ENCODE data around the gene SYN1.

The SYN1 gene

DNA sequence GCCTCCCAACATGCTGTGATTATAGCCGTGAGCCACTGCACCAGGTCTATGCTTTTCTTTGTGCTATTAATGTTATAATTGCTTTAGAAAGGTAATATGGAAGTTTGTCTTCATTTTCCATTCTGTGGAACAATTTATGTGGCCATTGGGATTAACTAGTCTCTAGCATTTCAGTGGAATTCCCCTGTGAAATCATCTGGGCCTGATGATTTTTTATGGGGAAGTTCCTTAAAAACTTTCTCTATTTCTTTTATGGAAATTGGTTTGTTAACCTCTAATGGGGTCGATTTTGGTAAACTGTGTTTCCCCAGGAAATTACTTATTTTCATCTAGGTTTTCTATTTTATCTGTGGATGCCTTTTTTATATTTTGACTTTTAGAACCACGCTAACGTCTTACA lies 26.1 kb downstream of the SYN1 start:
- no peak for DNase-seq

DNA sequence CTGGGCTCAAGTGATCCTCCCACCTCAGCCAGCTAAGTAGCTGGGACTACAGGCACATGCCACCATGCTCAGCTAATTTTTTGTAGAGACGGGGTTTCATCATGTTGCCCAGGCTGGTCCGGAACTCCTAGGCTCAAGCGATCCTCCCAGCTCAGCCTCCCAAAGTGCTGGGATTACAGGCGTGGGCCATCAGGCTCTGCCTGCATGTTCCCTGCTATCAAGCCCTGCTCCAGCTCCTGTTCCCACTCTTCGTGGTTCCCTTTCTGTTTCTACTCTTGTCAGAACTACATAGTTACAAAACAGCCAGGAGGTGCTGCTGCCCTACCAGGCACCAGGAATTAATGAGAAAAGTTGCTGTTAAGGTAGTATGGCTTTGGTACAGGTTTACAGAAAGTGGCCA lies 28.7 kb downstream of the SYN1 start:
- no peak for DNase-seq

DNA sequence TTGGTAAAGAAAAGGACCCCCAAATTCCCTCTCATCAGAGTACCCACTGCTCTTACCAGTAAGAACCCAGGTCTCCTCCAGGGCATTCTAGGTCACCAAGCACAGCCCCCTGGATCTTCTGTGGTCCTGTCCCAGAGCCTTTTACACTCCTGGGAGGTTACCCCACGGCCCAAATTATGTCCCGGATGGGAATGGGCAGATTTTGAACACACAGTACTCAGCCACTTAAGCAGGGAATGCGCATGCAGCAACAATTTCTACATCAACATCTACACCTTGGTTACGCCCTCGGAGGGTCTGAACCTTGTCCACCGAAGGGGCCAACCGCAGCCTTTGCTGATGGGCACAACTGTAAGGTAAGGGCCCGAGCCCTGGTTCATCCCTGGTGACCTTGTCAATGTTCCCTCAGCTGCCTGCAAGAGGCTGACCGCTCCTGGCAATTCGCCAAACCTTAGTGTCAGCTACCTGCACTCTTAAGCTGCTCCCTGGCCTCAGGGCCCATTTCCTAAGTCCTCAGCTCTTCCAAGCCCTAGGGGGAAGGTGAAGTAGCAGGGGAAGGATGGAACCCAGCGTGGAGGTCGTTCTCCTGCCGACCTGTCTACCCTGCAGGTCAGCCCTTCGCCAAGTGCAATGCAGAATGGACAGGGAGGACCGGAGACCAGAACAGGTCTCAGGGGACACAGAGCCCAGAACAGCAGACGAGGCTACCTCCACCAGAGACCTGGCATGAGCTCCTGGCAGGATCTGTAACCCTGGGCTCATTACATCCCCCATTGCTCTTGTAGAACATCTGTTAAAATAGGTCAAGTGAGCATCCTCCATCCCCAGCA lies 31.5 kb downstream of the SYN1 start:
- no peak for DNase-seq

DNA sequence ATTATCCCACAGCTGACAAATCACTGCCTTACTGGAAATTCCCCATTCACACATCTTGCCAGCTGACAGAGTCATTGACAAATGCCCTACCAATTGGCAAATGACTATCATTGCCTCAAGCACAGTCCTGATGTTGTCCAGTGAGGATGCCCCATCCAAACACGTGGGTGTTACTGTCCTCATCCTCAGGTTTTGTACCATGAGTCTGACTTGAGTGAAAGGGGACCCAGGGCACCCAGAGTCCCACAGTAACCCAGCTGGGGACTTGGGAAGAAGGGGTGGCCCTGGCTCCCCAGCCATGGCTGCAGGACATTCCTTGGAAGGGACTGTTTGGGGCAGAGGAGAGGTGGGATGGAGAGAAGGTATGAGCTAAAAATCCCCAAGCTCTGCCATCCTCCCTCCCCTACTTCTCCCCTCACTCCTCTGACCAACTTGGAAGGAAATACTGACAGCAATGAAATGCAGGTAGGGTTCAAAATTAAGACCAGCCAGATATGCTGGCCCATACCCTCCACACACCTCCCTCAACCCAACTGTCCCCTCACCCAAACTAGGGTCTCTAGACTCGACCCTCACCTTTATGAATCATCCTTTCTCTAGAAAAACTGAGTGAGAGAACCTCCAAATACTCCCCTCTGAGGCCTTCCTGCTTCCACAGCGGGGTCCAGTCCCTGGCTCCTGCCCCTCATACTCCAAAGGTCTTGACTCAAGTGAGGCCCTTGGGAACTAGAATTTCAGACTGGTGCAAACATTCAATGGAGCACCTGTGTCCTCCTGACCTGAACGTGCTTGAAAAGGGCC lies 32.4 kb downstream of the SYN1 start:
- no peak for DNase-seq

DNA sequence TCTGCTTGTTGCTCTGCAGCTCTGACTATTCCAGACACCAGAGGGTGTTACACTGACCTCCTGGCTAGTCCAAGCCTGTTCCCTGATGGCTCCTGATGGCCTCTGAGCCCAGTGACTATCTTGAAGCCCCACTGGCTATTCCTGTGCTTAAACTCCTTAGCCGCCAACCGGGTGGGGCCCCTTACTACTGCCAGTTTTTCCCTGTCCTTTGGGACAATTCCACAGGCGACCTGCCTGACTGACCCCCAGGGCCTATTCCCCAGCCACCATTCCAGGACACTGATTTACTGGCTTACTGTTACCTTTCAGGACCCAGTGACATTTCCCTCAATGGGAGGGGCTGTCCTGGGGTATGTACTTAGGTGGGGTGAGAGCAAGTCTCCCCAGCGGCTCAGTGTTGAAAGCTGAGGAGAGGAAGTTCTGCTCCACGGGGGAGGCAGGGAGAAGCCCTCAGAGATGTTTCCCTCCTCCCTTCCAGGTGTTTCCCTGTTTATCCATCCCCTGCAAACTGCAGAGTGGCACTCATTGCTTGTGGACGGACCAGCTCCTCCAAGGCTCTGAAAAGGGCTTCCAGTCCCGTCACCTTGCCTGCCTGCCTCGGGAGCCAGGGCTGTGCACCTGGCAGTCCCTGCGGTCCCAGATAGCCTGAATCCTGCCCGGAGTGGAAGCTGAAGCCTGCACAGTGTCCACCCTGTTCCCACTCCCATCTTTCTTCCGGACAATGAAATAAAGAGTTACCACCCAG lies 33.4 kb downstream of the SYN1 start:
- DNase-seq: no peak

DNA sequence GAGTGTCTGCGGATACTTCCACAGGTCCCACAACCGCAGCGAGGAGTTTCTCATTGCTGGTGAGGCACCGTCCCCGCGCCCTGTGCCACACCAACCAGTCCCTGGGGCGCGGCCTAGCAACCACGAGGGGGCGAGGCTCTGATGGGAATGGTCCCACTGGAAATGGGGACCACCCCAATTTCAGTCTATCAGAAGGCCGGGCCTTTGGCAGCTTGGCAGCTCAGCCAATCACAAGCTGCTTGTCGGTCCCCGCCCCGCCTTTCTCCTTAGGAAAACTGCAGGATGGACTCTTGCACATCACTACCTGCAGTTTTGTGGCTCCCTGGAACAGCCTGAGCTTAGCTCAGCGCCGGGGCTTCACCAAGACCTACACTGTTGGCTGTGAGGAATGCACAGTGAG lies 34.4 kb downstream of the SYN1 start:
- no peak for DNase-seq

DNA sequence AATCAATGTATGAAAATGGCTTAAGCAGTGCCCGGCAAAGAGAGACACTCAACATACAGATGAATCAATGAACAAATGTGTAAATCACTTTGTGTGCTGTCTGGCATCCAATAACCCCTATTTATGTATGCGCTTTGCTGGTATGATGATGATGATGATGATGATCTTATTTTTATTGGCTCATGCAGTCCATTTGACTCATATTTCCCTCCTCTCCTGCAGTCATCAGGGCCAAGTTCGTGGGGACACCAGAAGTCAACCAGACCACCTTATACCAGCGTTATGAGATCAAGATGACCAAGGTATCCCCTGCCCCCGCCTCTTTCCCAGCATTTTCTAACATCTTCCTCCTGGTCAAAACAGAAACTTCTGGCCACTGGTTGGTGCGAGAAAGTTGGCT lies 34.9 kb downstream of the SYN1 start:
- DNase-seq: no peak

DNA sequence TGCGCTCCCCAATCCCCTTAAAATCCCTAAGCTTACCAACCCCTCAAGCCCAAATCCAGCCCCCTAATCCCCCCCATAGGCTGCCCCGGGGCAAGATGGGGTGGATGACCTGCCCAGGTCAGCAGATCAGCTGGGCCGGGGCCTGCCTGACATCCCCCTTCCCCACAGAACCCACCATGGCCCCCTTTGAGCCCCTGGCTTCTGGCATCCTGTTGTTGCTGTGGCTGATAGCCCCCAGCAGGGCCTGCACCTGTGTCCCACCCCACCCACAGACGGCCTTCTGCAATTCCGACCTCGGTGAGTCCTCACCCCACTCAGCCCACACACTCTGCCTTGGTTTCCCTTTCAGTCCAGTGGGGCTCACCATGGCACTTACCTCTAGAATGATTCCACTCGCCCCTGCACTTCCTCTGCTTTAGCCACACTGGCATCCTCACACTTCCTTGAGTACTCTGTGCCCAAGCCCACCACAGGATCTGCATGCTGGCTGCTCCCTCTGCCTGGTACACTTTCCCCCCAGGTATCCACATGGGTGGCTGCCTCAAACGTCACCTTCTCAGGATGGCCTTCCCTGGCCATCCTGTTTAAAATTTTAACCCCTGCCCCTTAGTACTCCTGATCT lies 36.3 kb downstream of the SYN1 start:
- DNase-seq: no peak

DNA sequence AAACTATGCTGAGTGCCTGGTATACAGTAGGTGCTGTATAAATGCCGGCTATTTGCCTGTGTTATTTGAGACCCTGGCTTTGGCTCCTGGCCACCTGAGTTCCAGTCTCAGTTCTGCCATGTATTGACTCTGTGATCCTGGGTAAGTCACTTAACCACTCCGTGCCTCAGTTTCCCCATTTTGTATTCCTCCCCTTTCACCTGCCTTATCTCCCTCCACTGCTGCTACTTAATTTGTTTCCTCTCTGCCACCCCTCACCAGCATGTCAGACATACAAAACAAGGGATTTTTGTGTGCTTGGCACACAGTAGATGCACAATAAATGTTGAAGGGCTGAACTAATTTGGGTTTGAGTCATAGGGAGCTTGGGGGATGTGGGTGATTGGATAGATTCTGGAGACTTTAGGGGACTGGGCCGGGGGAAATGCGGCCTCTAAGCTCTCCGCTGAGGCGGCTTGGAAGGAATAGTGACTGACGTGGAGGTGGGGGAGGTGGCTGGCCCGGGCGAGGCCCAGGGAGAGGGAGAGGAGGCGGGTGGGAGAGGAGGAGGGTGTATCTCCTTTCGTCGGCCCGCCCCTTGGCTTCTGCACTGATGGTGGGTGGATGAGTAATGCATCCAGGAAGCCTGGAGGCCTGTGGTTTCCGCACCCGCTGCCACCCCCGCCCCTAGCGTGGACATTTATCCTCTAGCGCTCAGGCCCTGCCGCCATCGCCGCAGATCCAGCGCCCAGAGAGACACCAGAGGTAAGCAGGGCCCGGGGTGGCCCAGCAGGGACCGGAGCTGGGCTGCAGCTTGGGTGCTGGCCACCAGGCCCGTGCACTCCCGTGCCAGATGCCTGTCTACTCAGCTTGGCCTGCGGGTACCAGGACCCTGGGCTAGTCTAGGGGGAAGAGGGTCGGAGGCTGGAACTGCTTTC lies 37.7 kb downstream of the SYN1 start, which contains the start of gene TIMP1:
TSS of gene TIMP1 (plus strand) at position 706 of the 917 bp plus-strand sequence. CDS start 980 bp downstream, outside the sequence.
- no peak for DNase-seq

DNA sequence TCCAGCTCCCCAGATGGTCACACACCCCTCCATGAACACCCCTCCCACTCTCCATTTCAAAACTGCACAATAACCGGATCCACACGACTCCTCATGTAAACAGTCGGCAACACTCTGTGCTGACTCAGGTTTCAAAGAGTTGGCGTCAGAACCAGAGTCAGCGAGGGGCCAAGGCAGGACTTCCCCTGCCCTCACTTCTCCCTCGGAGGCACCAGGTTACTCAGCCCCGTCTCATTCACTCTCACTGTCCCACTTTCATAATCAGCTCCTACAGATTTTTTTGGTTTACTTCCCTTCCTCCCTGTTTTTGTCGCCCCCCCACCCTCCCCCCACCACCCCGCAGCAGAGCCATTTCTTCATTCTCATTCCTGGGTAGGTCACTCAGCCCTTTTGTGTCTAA lies 40.1 kb downstream of the SYN1 start:
- DNase-seq: no peak

DNA sequence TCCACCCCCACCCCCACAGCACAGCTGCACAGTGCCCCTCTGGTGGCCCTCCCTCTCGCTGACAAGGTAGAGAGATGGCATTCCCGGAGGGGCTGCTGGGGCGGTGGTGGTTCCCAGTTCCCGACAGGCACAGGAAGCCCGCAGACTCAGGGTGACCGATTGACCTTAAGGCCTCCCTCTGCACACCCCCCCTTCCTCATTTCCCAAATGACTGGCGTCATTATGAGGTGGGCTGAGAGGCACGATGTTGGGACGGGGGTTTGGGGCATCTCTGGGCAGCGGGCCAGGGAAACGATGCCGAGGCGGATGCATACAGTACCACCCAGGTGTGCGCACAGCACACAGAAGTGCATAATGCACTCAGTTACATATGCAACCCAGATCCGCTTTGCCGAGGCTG lies 41.0 kb downstream of the SYN1 start:
- no peak for DNase-seq

DNA sequence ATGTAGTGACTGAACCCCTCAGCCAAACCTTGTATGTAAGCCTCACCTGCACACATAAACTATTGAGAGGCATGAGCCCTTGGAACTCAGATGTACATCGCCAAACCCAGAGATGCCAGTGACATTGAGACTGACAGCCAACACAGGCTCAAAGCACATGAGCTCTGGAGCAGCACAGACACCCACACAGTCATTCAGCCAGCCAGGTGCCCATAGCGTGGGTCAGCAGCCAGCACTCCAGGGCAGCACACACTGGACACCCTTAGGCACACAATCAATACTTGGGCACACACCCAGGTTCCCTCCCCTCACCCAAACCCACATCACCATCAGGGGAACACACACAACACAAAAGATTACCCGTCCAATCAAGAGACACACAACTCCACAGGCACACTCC lies 41.8 kb downstream of the SYN1 start:
- no peak for DNase-seq

DNA sequence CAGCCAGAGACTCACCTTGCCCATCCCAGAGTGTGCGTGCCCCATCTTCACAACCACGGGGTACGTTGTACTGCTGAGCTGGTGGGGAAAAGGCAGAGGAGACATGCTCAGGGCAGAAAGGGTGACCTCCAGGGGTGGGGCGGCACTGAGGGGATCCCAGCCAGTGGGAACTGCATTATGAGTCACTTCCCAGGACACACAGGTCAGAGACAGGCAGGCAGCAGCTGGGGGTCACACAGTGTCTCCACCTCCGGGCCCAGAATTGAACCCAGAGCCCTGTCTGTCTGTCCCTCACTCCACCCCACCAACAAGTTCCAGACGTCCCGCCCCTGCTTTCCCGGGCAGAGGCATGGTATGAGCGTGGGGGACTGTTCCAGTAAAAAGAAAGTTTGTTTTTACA lies 42.2 kb downstream of the SYN1 start:
- no peak for DNase-seq

DNA sequence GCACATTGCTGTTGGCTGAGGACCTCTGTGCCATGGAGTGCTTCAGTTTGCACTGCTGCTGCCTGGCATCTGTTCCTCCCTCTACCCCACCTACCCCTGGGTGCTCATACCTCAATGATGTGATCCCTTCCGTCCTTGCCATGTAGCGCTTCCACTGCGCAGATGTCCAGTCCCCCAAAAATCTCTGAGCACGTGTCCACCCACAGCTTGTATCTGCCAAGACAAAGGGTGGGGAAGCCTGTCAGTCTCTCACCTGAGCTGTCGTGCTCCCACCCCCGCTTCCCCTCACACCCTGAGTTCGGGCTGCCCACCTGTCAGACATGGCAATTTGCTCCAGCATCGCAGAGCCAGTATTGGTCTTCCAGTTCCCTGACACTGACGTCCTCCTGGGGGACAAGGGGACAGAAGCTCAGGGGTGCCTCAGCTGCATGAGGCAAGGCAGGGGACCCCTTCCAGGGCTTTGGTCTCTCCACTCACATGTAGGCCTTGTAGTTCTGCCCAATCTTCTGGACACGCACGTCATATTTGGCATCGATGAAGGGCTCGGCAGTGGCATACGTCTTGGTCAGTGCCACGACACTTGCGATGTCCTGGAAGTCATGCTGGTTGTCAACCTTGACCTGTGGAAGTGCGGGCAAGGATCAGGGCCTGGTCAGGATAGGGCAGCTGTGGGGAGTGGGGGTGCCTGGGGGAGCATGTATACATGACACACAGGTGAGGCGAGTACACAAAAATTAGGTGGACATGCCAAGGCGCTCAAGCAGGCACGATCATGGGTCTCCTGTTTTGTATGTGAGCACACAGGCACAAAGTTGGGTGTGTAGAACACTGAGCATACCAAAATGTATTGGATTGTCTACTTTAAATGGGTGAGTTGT lies 43.4 kb downstream of the SYN1 start:
- no peak for DNase-seq

DNA sequence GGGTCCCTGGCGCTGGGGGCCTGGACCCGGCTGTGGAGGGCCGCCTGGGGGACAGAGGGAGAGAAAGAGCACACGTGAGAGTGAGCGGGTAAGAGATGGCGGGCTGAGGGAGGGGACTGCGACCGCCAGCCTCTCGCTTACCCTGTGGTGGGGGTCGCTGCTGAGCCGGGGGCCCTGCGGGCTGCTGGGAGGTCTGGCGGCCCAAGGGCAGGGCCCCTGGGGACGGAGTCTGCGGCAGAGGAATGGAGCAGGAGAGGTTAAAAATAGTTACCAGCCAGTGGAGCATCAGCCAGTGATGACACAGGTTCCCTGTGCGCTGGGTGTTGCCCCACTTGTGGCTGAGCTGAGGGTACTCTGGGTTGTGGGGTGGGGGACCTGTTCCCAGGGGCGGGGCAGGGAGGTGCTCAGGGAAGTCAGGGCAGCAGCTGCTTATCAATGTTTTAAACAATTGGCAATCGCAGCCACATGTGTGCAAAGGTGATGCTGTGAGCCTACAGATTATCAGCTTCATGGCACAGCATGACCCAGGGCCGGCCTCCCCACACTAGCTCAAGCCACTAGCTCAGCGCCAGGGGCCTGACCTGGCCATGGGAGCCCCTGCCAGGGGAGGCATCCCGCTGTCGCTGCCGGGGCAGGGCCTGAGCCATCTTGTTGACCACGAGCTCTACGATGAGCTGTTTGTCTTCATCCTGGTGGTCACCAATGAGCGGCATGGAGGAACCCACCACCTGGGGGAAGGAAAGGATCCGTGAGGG lies 44.9 kb downstream of the SYN1 start:
- no peak for DNase-seq

DNA sequence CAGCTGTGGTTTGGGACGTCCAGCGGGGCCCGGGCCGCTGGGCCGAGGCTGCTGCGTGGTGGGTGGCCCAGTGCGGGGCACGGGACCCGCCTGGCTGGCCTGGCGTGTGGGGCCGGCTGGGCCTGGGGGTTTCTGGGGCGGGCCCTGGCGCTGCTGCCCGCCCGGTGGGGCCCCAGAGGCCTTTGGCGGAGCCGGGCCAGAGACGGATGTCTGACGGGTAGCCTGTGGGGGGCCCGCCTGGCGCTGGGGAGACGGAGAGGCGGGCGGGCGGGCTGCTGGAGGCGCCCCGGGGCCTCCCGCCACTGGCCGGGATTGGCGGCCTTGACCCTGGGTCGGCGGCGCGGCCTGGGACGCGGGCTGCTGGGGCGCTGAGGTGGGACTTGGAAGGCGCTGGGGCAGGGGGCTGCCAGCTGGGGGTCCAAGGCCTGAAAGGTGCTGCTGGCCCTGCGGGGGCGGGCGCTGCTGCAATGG lies 45.5 kb downstream of the SYN1 start:
- DNase-seq: no peak

DNA sequence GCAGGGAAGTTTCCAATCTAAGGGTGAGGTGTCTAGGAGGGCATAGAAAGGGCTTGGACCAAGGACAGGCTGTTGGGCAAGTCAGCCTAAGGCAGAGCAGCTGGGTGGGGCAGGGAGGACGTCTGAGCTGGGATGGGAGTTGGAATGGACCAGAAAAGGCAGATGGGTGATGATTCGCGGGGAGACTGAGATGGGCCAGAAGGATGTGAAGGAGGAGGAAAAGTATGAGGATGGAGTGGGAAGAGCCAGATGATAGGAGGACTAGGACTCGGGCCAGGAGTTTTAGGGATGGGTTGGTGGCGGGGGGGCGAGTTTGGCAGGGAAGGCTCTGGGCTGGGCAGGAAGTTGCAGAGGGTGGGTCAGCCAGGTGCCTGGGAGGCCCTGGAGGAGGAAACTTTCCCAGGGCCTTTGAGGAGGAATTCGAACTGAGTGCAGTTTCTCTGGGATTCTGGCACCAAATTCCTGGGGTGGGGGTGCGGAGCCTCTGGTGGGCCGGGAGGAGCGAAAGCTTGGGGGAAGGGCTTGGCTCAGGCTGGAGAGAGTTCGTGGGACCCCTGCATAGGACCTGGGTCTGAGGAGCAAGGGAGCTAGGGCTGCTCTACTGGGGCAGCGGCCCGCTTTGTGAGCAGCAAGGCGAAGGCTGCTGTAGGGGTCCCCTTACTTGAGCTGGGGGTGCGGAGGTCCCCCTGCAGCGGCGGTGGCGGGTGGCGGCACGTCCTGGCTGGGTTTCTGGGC lies 46.1 kb downstream of the SYN1 start:
- no peak for DNase-seq

DNA sequence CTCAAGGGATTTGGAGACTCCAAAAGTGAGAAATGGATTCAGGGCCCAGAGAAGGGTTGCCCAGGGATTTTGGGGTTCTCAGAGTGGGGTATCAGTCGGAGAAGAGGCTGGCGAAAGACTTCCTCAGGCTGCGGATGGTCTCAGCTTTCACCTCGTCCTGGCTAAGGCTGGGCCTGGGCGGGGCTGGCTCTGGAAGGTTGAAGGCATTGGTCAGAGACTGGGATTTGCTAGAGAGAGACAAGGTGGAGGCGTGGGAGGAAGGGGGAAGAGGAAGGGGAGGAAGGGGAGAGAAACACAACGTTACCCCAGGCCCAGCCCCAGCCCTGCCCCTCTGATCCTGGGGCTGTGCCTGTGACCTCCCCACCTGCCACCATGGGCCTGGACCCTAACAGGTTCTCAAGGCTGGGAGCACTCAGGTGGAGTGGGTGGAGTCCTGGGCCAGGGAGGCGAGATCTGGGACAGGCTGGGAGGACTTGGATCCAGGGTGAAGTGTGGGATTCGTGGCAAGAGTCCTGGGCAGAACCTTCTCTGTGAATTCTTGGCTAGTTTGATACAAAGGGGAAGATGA lies 46.8 kb downstream of the SYN1 start:
- DNase-seq: no peak

DNA sequence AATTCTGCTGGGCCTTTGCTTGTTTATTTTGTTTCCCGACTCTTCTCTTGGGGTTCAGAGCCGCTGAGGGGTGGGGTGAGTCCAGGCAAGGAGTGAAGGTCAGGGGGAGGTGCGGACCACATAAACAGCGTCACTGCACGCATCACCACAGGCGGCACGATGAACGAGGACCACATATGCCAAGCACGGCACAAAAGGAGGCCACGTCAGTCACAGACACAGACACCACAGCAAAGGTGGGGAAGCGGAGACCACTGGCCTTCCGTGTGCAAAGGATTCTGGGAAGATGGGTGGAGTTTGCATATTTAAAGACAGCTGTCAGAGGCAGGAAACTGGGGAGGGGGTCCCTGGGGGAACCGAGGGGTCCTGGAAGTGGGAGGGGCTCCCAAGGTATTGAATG lies 47.8 kb downstream of the SYN1 start:
- no peak for DNase-seq
